Ramos (cell line): ENCODE results near the gene NOSTRIN.

Experiments used
- in situ Hi-C: fragments of 300-500 bp; cut with MboI; formaldehyde crosslinking; loops from one replicate; pipeline ENCODE4 v1.14.3; 2022; ENCODE audit warnings: low sequenced_read_pairs; ENCODE audit not compliant: unreplicated experiment

NOSTRIN gene

DNA sequence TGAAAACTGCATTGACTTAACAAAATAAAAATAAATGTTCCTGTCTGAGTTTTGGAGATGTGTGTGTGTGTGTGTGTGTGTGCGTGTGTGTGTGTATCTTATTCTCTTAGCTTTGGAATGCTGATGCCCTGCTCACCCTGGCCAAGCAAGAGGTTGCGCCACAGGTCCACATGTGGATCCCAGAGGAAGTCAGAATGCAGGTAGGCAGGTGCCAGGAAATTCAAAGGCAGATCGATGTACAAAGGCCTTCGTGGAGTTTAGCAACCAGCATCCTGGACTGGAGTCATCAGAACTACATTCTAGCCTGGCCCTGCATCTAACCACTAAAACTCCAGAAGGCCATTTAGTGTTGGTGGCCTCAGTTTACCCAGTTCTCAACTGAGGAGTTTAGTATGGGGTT, 111.1 kb downstream of the NOSTRIN start:
- in situ Hi-C loops: loop anchor here (10.0 kb wide), 2 partner anchors 139 to 569 kb away; no protein-coding TSS in a partner anchor
